ENCODE data around the gene TMEFF2.

DNA sequence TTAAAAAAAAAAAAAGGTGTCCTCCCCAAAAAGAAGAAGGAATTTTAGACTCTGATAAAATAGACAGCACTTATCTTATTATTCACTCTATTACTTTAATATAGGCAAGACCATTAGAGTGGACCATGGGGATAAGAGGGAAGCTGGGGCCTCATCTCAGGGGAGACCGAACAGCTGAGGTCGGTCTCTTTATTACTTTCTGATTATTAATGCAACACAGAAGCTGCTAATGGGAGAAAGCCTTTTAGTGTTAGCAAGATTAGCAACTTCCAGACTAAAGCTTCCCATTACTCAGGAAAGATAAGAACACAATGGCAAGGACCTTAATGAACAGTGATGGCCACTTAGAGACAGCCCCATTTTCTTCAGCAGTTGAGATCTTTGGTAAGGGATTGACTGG lies 135.5 kb downstream of the TMEFF2 start:
- TF ChIP-seq, protein P1, sequence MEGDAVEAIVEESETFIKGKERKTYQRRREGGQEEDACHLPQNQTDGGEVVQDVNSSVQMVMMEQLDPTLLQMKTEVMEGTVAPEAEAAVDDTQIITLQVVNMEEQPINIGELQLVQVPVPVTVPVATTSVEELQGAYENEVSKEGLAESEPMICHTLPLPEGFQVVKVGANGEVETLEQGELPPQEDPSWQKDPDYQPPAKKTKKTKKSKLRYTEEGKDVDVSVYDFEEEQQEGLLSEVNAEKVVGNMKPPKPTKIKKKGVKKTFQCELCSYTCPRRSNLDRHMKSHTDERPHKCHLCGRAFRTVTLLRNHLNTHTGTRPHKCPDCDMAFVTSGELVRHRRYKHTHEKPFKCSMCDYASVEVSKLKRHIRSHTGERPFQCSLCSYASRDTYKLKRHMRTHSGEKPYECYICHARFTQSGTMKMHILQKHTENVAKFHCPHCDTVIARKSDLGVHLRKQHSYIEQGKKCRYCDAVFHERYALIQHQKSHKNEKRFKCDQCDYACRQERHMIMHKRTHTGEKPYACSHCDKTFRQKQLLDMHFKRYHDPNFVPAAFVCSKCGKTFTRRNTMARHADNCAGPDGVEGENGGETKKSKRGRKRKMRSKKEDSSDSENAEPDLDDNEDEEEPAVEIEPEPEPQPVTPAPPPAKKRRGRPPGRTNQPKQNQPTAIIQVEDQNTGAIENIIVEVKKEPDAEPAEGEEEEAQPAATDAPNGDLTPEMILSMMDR (IDR thresholded peaks at IDR 0.05; ENCODE audit: insufficient read depth, low read depth, low read length), result no peak
- TF ChIP-seq EZH2 (IDR thresholded peaks at IDR 0.05; ENCODE audit: insufficient read depth, low read length), result no peak
